Measurements from ENCODE around the gene POMT1.

DNA sequence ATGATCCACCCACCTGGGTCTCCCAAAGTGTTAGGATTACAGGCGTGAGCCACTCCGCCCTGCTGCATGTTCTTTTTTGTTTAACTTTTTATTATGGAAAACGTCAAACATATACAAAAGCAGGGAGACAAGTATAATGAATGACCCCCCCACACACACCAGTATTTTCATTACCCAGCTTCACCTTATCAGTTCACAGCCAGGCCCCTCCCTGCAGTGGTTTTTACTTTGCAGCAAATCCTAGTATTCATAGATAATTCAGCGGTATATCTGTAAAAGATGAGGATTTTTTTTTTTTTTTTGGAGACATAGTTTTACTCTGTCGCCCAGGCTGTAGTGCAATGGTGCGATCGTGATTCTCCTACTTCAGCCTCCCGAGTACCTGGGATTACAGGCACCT, 2.3 kb downstream of the POMT1 start:
- TF ChIP-seq, protein P1, sequence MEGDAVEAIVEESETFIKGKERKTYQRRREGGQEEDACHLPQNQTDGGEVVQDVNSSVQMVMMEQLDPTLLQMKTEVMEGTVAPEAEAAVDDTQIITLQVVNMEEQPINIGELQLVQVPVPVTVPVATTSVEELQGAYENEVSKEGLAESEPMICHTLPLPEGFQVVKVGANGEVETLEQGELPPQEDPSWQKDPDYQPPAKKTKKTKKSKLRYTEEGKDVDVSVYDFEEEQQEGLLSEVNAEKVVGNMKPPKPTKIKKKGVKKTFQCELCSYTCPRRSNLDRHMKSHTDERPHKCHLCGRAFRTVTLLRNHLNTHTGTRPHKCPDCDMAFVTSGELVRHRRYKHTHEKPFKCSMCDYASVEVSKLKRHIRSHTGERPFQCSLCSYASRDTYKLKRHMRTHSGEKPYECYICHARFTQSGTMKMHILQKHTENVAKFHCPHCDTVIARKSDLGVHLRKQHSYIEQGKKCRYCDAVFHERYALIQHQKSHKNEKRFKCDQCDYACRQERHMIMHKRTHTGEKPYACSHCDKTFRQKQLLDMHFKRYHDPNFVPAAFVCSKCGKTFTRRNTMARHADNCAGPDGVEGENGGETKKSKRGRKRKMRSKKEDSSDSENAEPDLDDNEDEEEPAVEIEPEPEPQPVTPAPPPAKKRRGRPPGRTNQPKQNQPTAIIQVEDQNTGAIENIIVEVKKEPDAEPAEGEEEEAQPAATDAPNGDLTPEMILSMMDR (IDR thresholded peaks at IDR 0.05) = no peak
- TF ChIP-seq EZH2phosphoT487 (IDR thresholded peaks at IDR 0.05) = no peak
